HG03066 (cell line): ENCODE results near the gene KLK6.

ENCODE experiments used
- ATAC-seq: cut with Tn5 transposase; IDR thresholded peaks from one replicate; pipeline ENCODE4 v1.9.1; 2021; ENCODE audit warnings: low read depth; ENCODE audit not compliant: unreplicated experiment

The KLK6 gene

DNA sequence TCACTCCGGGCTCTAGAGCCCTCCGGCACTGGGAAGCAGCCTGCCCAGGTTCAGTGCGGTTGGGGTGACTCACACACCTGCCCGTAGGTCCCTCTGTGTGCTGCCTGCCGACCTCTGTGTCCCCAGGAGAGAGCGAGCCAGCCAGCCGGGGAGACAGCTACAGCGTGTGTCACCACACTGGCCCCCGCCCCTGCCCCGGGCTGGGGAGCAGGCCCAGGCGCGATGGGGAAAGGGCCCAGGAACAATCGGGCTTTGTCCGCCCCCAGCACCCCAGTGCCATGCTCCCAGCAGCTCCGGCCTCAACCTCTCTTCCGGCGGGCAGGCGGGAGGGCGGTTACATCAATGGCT is at the start of gene KLK6:
Gene KLK6 (minus strand): TSS at position 179 of the 348 bp plus-strand sequence. CDS start 1,487 bp downstream, outside the sequence.
- no peak for ATAC-seq

- no peak for ATAC-seq
These were observed 49.6 kb upstream of the KLK6 start for GRCh38 chr19:51018745-51019543.

DNA sequence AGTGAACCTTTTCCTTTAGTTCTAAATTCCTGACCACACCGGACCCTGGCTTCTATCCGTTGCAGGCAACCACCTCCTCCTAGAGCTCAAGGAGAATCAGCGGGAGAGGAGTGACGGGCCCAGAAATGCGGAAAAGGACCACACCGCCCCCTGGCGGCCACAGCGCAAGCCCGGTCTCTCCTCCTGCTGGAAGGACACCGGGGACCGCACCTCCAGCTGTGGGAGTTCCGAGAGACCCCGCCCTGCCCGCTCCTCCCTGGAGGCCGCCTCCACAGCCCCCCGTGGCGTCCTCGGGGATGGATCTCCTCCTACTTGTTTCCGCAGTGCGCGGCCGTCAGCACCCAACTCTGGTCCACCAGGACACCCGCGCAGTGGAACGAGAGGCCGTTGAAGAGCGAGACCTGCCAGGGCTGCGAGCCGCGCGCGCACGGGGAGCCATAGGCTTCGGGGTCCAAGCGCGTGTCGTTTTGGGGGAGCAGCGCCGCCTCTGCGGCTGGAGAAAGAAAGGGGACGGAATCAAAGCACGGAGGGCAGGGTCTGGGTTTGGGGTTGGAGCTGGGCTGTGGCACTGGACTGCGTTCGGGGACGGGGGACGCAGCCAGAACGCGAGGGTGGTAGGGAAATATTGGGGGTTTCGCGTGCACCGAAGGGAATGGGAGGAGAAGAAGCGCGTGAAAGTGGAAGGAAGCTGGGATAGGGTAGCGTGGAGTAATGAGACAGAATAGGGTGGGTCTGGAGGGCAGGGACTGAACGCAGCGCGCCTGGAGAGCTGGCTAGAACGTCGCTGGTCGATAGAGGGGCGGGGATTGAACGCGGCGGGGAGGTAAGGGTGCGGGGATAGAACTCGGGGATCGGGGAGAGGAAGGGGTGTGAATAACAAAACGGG is 47.6 kb upstream of the KLK6 start:
- ATAC-seq, result no peak

DNA sequence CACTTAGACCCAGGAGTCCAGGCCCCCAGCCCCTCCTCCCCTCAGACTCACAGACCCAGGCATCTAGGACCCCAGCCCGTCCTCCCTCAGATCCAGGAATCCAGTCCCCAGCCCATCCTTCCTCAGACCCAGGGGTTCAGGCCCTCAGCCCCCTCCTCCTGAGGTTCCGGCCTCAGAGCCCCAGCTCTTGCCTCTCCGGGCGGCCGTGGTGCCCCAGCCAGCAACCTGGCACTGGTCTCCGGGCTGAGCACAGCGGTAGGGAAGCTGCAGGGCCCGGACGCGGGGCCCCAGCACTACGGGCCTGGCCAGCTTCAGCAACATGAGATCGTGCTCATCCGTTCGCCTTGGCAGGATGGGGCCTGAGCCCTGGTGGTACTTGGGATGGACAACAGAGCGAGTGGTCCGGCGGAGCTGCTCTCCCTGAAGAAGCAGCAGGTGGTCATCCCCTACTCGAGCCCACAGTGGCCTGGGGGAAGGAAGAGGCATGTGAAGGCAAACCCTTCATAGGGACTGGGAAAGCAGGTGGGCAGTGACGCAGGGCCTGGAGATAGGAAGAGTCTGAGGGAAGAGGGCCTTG is 46.4 kb upstream of the KLK6 start:
- no peak for ATAC-seq

DNA sequence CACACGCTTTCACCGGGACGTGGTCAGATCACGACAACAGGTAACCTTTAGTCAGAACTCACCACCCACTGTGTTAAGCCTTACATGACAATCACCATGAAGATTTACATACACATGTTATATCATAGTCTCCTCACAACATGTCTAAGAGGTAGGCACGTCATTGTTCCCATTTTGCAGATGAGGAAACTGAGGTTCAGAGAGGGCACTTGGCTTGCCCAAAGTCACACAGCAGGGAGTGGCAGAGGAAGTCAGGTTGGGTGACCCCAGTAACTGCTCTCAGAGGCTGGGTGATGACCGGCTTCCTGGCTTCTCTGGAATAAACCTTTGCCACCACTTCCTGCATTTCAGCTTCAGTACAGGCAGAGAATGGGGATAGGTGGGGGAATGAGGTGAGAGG is 44.9 kb upstream of the KLK6 start:
- ATAC-seq, result no peak

DNA sequence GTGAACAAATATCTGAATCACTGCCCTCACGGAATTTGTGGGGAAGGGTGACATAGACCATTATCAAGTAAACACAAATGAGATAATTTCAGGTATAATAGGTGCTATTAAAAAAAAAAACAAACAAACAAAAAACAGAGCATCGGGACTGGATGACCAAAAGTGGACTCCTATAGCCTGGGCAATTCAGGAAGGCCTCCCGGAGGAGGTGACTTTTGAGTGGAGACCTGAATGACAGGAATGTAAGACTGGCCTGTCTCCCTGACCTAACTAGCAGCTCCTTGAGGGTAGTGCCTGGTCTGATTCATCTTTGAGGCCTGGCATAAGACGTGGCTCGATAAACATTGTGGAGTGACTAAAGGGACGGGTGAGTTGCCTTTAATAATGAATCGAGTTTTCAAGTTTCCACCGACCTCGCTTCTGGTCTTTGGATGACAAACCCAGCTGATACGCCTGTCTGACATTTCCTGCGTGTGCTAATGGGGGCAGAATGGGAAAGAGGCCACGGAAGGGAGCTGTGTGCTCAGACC is 43.3 kb upstream of the KLK6 start:
- ATAC-seq, result no peak

DNA sequence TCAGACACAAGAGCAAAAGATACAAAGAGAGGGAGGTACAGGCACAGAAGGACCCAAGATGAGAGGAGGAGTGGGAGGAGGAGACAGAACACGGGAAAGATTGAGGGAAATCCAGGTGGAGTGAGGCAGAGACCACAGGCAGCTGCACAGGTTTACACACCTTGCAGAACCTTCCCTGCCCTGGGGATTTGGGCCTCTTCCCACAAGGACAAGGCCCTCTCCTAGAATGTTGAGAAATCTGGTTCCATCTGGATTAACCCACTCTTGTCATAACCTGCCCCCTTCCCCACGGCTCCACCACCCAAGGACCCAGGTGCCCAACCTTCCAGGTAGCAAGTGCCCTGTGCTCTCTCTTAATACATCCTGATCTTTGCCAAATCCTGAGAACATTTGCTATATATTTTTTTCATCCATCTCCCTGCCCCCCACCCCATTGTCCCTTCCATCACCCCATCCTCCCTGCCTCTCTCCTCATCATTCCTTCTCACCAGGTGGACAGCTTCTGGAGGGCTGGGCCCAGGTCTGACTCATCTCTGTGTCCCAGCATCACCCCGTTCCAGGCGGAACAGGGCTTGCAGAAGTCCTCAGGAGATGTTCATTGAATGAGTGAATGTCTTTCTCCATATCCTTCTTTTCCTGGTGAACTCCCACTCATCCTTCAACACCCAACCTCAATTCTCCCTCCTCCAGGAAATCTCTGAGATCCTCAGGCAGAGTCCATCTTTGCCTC is 40.8 kb upstream of the KLK6 start:
- no peak for ATAC-seq

DNA sequence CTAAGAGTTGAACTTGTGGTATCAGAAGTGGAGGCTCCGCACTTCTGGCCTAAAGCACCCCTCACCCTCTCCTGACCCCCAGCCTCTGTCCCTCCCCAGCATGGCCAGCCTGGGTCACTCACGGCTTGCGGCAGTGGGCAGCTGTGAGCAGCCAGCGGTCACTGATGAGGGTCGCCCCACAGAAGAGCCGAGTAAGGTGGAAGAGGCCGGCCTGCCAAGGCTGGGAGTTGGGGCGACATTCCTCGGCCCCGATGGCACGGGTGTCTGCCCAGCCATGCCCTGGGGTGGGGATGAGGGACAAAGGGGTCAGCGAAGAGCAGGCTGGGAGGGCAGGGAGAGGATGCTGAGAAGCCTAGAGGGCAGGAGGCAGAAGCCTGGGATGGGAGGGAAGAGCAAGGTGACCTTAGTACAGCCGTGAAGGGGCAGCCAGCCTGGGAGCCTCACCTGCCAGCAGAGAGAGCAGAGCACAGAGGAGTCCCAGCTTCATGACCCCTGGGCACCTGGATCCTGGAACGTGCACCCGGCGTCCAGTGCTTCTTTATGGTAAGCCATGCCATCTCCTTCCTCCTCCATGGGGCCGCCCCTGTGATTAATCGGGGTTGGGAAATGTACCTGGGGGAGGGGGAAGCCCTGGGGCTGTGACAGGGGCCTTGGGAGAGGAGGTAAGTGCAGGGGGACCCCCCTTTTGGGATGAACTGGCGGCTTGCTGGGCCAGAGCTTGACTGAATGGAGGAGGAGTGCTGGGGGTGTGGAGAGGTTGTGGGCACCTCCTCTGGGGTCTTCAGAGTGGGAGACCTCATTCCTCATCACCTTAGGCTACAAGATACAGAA is 39.9 kb upstream of the KLK6 start:
- ATAC-seq, result no peak

GRCh38 chr19:51007488-51007887 is 38.1 kb upstream of the KLK6 start:
- no peak for ATAC-seq

GRCh38 chr19:51006406-51006805 is 37.0 kb upstream of the KLK6 start:
- no peak for ATAC-seq

DNA sequence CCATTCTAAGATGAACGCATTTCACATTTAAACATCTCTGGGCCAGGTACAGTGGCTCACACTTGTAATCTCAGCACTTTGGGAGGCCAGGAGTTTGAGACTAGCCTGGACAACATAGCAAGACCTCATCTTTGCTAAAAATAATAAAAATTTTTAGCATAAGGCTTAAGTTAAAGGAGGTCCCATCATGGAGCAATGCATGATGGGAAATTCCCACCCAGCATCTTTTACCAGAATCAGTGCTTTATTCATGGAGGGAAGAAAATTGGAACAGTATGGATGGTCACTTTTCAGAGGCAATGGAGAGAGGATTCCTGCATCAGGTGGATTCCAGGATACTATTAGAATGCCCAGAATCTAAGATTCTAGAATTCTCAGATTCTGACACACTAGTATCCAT is 35.9 kb upstream of the KLK6 start:
- ATAC-seq, result no peak

DNA sequence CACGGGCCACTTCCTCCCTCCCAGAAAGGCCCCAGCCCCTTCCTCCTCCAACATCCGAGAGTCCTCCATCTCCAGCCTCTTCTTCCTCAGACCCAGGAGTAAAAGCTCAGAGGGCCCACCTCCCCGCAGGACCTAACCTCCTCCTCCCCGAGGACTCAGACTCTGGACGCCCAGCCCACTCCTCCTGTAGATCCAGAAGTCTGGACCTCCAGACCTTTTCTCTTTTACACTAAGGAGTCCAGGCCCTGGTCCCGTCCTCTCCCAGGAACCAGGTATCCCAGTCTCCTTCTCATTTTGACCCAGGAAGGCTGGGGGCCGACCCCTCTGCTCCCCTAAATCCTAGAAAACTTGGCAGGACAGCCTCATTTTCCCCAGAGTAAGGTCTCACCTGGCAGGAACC is 33.9 kb upstream of the KLK6 start:
- ATAC-seq, result no peak

GRCh38 chr19:51002542-51003311 is 33.3 kb upstream of the KLK6 start:
- ATAC-seq, result no peak

GRCh38 chr19:51002089-51002532 is 32.7 kb upstream of the KLK6 start:
- no peak for ATAC-seq

GRCh38 chr19:51001515-51001914 is 32.1 kb upstream of the KLK6 start, which contains the start of gene KLK8:
TSS of gene KLK8 (minus strand) at chr19:51001604. CDS start at chr19:51001167, 437 bp downstream.
- no peak for ATAC-seq

DNA sequence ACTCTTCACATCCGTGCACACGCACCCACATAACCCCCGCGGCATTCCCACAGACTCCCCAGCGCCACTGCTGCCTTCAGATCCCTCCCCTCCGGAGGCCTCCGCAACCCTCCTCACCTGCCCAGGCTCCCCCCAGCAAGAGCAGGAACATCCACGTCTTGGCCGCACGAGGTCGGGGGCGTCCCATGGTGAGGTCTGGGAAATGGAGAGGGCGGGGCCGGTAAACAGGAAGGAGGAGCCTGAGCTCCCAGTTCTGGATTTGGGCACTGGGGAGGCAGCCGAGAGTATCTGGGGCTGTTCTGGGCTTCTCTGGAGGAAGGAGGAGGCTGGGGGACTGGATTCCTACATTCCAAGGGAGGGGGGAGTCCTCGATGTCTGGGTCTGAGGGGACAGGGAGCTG is 31.6 kb upstream of the KLK6 start:
- no peak for ATAC-seq

GRCh38 chr19:51000426-51000825 is 31.0 kb upstream of the KLK6 start:
- no peak for ATAC-seq

GRCh38 chr19:50998686-50999085 is 29.3 kb upstream of the KLK6 start:
- ATAC-seq, result no peak

DNA sequence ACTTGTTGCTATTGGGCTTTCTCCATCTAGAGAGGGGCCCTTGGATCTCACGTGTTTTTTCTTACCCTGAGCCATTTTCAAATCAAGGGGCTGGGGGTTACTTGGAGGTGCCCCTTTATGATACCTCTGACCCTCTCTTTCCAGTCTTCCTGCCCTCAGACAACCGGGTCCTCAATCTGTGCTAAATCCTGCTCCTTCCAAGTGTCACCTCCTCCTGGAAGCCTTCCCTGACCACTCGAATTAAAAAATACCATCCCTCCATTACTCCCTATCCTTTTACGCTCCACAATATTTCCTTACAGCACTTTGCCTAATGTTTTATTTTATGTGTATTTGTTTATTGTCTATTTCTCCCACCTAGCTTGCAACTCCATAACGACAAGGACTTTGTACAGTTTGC is 28.7 kb upstream of the KLK6 start:
- ATAC-seq, result no peak
